ENCODE data around the gene CPVL. TPM values are rescaled to one million over a fixed set of nuclear protein-coding genes. Genes with fewer than 3 reads are reported as not detected.

CPVL gene
- total RNA-seq, 1 donor from 2014 or later = 15.2 TPM

DNA sequence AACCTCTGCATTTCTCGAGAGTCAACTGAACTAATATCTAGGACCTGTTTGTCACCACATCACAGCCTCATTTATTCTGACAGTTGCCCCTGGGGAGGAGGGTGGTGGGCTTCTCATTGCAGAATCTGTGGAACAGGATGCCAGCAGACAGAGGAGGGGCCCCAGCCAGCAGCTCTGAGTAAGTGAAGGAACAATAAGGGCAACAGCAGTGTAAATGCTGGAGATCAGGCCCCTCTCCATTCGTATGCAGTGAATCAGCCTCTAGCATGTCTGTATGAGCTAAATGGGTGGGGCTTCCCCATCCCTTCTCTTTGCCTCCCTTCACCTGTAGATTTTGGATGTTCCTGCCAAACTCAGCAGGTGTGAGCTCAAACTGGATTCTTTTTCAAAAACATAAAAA lies 7.7 kb upstream of the CPVL start:
- intact Hi-C loops (cut with DNase I) = no loop called here
- DNase-seq (ENCODE audit: low spot score in 2 of 2) = no peak
- TF ChIP-seq, protein P1, sequence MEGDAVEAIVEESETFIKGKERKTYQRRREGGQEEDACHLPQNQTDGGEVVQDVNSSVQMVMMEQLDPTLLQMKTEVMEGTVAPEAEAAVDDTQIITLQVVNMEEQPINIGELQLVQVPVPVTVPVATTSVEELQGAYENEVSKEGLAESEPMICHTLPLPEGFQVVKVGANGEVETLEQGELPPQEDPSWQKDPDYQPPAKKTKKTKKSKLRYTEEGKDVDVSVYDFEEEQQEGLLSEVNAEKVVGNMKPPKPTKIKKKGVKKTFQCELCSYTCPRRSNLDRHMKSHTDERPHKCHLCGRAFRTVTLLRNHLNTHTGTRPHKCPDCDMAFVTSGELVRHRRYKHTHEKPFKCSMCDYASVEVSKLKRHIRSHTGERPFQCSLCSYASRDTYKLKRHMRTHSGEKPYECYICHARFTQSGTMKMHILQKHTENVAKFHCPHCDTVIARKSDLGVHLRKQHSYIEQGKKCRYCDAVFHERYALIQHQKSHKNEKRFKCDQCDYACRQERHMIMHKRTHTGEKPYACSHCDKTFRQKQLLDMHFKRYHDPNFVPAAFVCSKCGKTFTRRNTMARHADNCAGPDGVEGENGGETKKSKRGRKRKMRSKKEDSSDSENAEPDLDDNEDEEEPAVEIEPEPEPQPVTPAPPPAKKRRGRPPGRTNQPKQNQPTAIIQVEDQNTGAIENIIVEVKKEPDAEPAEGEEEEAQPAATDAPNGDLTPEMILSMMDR (IDR thresholded peaks at IDR 0.05) = no peak
- no peaks in the 10 kb centered on the region for H3K27me3 ChIP-seq
- H3K27ac ChIP-seq = no peak overlapping the region
- H3K36me3 ChIP-seq = no peaks in the 10 kb centered on the region
- no peaks in the 10 kb centered on the region for H3K4me1 ChIP-seq
- H3K4me3 ChIP-seq = no peak overlapping the region
- H3K9me3 ChIP-seq = no peaks in the 10 kb centered on the region

DNA sequence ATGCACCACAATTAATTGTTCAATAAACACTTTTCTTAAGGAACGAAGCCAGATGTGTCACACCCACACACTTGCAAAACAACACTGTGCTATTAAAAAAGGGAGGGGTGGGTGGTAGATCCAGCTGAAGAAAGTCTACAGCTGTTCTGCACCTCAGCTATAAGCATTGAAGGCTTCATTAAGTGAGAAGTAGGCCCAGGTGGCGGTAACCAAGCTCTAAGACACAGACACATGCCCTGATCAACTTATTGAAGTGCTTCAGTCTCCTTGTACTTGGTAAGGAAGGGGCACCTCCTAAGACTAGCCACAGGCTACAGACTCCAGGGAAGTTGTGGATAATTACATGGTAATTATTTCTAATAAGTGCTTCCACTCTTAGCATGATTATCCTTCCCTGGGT lies 4.5 kb upstream of the CPVL start:
- H3K36me3 ChIP-seq = no peaks in the 10 kb centered on the region
- H3K4me3 ChIP-seq = no peak overlapping the region
- H3K27me3 ChIP-seq = no peaks in the 10 kb centered on the region
- H3K4me1 ChIP-seq = no peaks in the 10 kb centered on the region
- no peak for DNase-seq (ENCODE audit: low spot score in 2 of 2)
- intact Hi-C loops (cut with DNase I) = no loop called here
- TF ChIP-seq, protein P1 (IDR thresholded peaks at IDR 0.05) = no peak
- no peak overlapping the region for H3K27ac ChIP-seq
- H3K9me3 ChIP-seq = no peaks in the 10 kb centered on the region

DNA sequence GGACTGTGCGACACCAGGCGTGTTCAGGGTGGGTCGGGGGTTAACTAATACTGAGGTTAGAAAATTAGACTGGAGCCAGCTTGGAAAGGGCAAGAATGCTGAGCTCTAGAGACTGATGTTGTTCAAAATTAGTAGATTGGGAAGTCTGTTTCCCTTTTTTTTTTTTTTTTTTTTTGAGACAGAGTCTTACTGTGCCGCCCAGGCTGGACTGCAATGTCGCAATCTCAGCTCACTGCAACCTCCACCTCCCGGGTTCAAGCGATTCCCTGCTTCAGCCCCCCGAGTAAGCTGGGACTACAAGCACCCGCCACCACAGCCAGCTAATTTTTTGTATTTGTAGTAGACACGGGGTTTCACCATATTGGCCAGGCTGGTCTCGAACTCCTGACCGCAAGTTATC lies 2.7 kb upstream of the CPVL start:
- Histone ChIP-seq H3K4me3 (no peak overlapping the region), H3K9me3 (no peaks in the 10 kb centered on the region), H3K27ac (no peak overlapping the region), H3K4me1 (no peaks in the 10 kb centered on the region), H3K36me3 (no peaks in the 10 kb centered on the region), H3K27me3 (no peaks in the 10 kb centered on the region)
- DNase-seq (ENCODE audit: low spot score in 2 of 2) = no peak
- TF ChIP-seq, protein P1 (IDR thresholded peaks at IDR 0.05) = no peak
- intact Hi-C loops (cut with DNase I) = no loop called here

DNA sequence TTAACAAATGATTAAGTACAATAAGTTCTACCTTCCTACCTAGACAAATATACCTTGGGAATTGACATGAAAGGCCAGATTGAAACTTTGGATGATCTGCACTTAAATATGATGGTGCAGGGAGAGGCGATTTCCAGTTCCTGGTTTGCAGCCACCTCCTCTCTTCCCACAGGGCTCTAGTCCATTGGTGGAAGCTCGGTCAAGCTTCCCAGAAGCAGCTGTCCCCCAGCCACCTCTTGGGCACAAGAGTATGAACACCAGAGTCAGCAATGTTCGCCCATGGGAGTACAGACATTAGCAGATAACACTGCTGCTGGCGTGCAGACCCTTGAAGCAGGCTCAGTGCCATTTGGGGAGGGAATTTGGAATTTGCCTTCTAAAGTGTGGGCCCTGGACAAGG lies 1.5 kb upstream of the CPVL start:
- intact Hi-C loops (cut with DNase I) = no loop called here
- Histone ChIP-seq H3K27ac (no peak overlapping the region), H3K36me3 (no peaks in the 10 kb centered on the region), H3K4me3 (no peak overlapping the region), H3K27me3 (no peaks in the 10 kb centered on the region), H3K4me1 (no peaks in the 10 kb centered on the region), H3K9me3 (no peaks in the 10 kb centered on the region)
- TF ChIP-seq, protein P1 (IDR thresholded peaks at IDR 0.05) = no peak
- no peak for DNase-seq (ENCODE audit: low spot score in 2 of 2)

DNA sequence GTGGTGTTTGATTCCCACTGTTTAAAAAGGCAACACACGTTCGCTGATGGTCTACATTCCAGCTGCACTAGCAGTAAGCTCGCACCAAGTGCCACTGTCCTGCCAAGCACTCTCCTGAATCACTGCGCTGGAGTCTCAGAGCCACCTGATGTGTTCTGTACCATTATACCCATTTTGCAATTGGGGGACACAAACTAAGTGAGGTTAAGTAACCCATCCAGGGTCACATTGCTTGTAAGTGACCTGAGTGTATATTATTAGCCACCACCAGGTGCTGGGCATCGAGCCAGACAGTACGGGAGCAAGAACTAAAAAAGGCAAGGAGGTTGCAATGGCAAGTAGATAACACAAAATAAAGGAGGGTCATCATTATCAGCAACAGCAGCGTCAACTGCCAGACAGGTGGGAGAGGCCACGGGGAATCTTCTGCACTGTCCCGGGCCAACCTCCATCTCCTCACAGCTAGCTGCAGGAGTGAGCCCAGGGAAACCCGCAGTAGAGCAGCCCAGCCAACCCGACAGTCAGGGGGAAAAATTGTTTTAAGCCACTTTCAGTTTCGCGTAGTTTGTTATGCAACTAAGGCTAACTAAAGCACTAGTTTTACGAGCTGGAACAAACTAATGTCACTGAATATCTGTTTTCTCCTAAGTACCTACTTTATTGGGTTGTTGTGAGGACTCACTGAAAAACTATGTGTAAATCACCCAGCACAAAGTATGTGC lies 712 bp upstream of the CPVL start:
- no peak overlapping the region for H3K27ac ChIP-seq
- intact Hi-C loops (cut with DNase I) = no loop called here
- H3K4me1 ChIP-seq = no peaks in the 10 kb centered on the region
- H3K36me3 ChIP-seq = no peaks in the 10 kb centered on the region
- DNase-seq (ENCODE audit: low spot score in 2 of 2) = no peak
- TF ChIP-seq, protein P1 (IDR thresholded peaks at IDR 0.05) = no peak
- H3K9me3 ChIP-seq = no peaks in the 10 kb centered on the region
- H3K4me3 ChIP-seq = peak overlapping the region; percentile 36 to 51
- no peaks in the 10 kb centered on the region for H3K27me3 ChIP-seq

Data from ascending aorta (tissue), 2 donors.